ENCODE results near the gene FOSL2.
"Not testable (repeated sequence)": the region's sequence is repeated elsewhere in the genome, so short reads cannot be mapped to it uniquely, and the experiment has no call there.

The FOSL2 gene

DNA sequence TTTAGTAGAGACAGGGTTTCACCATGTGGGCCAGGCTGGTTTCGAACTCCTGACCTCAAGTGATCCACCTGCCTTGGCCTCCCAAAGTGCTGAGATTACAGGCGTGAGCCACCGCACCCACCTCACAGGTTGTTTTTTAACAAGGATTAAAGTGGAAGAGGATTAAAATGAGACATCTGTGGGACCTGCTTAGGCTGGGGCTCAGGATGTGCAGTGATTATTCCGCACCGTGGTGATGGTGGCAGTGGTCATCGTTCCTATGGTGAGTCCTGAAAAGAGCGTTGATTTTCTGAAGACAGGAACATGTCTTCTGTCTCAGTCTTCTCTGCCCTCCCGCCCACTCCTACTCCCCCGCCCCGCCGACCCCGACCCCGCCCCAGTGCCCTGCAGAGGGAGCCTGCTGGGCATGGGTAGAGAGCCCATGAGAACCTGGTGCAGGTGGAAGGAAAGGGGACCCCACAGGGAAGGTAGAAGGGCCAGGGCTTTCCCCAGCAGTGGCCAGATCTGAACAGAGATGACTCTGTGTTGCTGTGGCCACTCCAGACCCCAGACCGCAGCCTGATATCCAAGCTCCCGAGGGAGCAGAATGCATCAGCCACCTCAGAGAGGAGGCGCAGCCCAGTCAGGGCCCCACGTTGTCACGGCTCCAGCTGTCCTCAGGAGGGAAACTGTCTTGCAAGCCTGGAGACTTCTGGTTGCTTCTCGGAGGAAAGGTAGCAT lies 34.5 kb upstream of the FOSL2 start:
- DNase-seq, result no peak

DNA sequence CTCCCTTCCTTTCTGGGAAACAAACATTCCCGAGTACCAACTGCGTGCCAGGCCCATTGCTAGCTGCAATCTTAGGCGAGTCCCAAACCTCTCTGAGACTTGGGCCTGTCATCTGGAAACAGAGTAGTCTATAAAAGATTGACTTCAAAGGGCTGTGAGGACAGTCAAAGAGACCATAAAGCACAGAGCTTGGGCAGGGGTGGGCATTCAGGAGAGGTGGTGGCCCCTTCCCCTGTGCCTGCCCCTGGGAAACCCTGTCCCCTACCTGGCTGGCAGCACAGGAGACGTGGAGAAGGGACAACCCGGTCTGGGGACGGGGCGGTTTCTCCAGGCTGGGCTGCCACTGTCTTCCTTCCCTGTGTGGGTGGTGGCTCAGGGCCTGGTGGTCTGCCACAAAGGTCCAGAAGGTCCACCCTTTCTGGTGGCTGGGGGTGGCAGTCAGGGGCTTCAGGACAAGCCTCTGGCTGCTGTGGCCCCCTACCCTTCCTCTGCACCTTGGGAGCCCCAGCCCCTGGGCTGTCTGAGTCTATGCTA lies 33.9 kb upstream of the FOSL2 start:
- DNase-seq, result no peak

DNA sequence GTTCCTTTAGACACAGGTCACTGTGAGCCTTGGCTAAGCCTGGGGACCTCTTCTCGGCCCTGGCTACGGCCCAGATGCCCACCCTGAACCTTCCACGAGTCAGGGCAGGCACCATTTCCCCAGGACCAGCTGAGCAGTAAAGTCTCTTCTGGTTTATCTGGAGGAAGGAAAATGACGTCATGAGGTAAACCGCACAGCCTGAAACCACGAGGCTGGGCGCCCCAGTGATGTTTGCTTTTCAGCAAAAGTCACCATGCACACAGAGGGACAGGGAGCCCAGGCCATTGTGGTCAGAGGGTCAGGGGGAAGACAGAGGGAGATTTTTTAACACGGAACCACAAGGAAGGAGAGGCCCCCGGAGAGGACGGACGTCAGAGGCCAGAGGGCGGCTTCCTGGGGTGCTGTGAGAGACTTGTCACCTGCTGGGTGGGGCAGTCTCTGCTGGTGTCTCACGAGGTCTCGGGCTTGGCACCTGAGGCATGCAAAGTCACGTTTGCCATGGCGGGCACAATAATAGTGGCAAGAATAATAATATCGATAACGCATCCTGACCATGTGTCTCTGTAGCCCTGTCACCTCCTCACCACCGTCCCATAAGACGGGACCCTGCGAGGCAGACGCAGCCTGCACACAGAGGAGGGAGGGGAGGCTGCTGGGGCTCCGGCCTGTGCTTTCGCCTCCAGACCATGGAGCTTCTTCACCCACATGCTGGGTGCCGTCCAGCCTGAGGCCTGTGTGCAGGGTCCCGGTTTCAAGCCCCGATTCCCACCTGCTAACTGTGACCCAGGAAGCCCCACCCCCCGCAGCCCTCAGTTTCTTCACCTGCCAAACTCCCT lies 33.2 kb upstream of the FOSL2 start:
- DNase-seq, result no peak

- DNase-seq, result no peak
These were observed 32.5 kb upstream of the FOSL2 start for GRCh38 chr2:28360058-28360717.

GRCh38 chr2:28360718-28361293 lies 31.9 kb upstream of the FOSL2 start:
- DNase-seq, result no peak

DNA sequence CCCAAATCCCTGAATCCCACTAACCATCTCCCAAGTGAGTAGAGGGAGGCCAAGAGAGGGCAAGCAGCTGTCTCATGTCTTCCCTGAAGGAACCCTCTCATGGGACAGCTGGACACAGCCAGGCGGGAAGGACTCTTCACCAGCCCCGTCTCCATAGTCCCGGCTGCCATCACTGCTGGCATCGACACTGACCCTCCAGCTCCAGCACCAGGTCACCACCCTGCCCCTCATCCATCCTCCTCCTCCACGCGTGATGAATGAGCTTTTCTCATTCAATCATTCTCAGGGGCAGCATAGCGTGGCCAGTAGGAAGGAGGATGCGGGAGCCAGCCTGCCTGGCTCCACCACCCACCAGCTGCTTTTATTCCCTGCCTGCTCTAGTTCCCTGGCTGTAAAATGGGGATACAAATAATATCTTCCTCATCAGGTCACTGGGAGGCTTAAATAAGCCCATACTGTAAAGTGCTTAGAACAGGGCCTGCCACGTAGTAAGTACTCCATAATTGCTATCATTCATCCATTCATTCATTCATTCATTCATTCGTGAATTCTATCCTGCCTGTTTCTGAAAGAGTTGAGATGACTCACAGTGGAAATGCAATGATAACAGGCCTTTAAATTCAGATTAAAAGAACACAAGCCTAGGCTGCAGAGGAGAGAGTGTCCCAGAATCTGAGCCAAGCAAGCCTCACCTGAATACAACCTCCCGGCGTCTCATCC lies 30.5 kb upstream of the FOSL2 start:
- no peak for DNase-seq

- no peak for DNase-seq
These were observed 29.6 kb upstream of the FOSL2 start for GRCh38 chr2:28362991-28363521.

DNA sequence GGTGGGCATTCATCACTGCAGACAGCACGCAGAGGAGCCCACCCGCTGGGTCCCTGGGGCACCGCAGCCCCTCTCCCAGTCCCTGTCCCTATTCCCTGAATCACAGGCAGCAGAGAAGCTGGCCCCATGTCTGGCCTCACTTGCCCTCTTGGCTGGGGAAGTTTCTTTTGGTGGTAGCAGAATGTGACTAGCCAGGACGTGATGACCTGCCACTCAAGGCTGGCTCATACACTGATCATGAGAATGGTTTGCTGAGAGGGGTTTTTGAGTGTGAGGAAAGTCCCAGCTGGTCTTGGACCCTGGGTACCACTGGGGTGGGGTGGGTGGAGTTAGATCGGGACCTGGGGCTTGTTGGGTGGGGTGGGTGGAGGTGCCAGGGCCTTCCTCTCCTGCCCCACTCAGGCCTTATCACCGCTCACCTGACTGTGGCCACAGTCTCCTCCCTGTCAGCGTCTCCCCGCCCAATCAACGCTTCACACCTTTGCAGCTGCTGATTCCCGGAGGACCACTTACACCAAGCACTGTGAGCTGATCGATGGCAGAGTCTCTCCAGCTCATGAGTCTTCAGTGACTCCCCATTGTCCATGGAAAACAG lies 28.9 kb upstream of the FOSL2 start:
- DNase-seq, result no peak

GRCh38 chr2:28364610-28365009 lies 28.0 kb upstream of the FOSL2 start:
- DNase-seq, result no peak

- no peak for DNase-seq
These were observed 27.5 kb upstream of the FOSL2 start for GRCh38 chr2:28365158-28365557.

- no peak for DNase-seq
These were observed 26.5 kb upstream of the FOSL2 start for GRCh38 chr2:28366149-28366495.

DNA sequence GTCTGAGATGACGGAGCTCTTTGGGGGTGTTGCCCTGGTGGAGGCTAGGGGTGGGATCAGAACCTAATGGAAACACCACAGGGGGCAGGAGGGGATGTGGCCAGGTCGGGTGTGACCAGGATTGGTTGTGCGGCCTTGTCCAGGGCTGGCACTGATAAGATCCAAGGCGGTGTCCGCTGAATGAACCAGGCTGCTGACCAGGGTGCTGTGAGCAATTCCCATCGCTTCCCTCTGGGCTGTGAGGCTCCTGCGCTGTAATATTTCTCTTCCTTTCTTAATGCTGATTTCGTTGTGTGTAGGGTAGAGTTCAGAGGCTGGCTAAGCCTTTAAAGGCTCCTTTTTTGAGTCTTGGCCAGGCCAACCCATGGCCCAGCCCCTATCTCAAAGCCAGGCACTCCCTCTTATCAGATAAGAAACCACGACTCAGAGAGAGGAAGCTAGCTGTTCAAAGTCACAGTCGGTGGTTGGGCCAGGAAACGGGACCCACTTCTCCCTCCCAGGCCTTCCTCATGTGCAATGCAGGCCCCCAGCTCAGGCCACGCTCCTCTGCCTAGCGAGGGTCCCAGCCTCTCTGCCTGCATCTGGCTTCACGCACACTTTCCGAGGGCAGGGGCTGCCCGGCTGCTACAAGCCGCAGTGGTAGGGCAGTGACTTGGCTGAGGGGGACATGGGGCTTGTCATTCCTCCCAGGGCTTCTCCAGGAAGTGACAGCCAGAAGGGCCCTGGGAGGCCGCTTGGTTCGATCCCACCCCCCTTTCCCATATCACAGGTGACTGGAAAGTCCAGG lies 26.0 kb upstream of the FOSL2 start:
- DNase-seq, result no peak

- no peak for DNase-seq
These were observed 24.8 kb upstream of the FOSL2 start for GRCh38 chr2:28367667-28368356.

GRCh38 chr2:28368357-28368798 lies 24.3 kb upstream of the FOSL2 start:
- no peak for DNase-seq

- no peak for DNase-seq
These were observed 23.3 kb upstream of the FOSL2 start for GRCh38 chr2:28369358-28369757.

DNA sequence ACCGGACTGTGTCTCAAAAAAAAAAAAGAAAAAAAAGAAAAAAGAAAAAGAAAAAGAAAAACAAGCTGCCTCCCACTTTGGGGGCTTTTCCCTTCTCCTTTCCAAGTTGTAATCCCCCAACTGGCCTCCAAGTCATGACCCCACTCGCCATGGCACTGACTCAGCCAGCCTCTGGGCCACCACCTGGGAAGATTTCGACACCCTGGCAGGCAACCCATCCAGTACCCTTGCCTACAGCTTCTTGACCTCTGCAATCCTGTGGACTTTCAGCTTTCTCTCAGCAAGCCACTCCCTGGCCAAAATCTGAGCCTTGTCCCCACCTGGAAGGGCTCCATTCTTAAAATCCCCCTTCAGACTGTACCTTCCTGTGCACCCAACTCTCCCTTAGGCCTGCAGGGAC lies 22.3 kb upstream of the FOSL2 start:
- no peak for DNase-seq

- DNase-seq, result not testable (repeated sequence)
These were observed 20.9 kb upstream of the FOSL2 start for GRCh38 chr2:28371728-28372127.

GRCh38 chr2:28373854-28374253 lies 18.8 kb upstream of the FOSL2 start:
- DNase-seq, result no peak

- DNase-seq, result no peak
These were observed 18.3 kb upstream of the FOSL2 start for GRCh38 chr2:28374331-28374730.

- DNase-seq, result no peak
These were observed 17.4 kb upstream of the FOSL2 start for GRCh38 chr2:28375236-28375635.

Data from cerebellar nuclear complex (tissue), 1 donor.